Activated T-cell treated with anti-CD3 and anti-CD28 coated beads, Interleukin-2, amount 50 U/mL, for 4 hours (primary cell): ENCODE data around the gene SPTAN1. TPM values are rescaled to one million over a fixed set of nuclear protein-coding genes. Genes with fewer than 3 reads are reported as not detected.

Source experiments
- ATAC-seq, 2 donors: fragments of 200-7000 bp; cut with Tn5 transposase; one replicate each; pipeline ENCODE4 v1.10.0; 2021
- DNase-seq: peaks from one replicate; pipeline ENCODE4 v3.0.0-alpha.2; 2020
- H3K27me3 Mint-ChIP-seq: one replicate; pipeline ENCODE4 v1.8.0; 2021; ENCODE audit warnings: low read depth, mixed read lengths
- H3K36me3 Mint-ChIP-seq: one replicate; pipeline ENCODE4 v1.8.0; 2022; ENCODE audit warnings: mixed read lengths; ENCODE audit not compliant: insufficient read depth
- H3K4me1 Mint-ChIP-seq: one replicate; pipeline ENCODE4 v1.8.0; 2021; ENCODE audit warnings: low read depth, mixed read lengths
- H3K4me3 Mint-ChIP-seq: one replicate; pipeline ENCODE4 v1.8.0; 2021; ENCODE audit warnings: mild to moderate bottlenecking, moderate library complexity, mixed read lengths
- H3K9me3 Mint-ChIP-seq: one replicate; pipeline ENCODE4 v1.8.0; 2021; ENCODE audit warnings: mixed read lengths
- total RNA-seq, 3 donors: library from RNA; stranded (reverse); gene quantifications; one replicate each; pipeline ENCODE4 v1.2.1, GENCODE V29; 2021

Gene SPTAN1
- total RNA-seq, 3 donors from 2014 or later, result 110 to 132 (median 118) TPM

GRCh38 chr9:128626181-128626580 lies 73.8 kb downstream of the SPTAN1 start:
- H3K36me3 Mint-ChIP-seq, result peaks cover 41% of the 10 kb centered on the region

GRCh38 chr9:128627127-128627715 lies 74.8 kb downstream of the SPTAN1 start:
- ATAC-seq (no peak), DNase-seq (no peak)
- peaks cover 42% of the 10 kb centered on the region for H3K36me3 Mint-ChIP-seq
- H3K27me3 Mint-ChIP-seq, result no peaks in the 10 kb centered on the region
- H3K4me1 Mint-ChIP-seq, result no peaks in the 10 kb centered on the region
- H3K9me3 Mint-ChIP-seq, result no peaks in the 10 kb centered on the region
- no peak overlapping the region for H3K4me3 Mint-ChIP-seq

More at GRCh38 chr9:128626181-128626580, 73.8 kb downstream of the SPTAN1 start:
- ATAC-seq (no peak), DNase-seq (no peak)
- Mint-ChIP-seq H3K4me3 (no peak overlapping the region), H3K9me3 (no peaks in the 10 kb centered on the region), H3K27me3 (no peaks in the 10 kb centered on the region), H3K4me1 (no peaks in the 10 kb centered on the region)

- H3K4me3 Mint-ChIP-seq, result no peak overlapping the region
- H3K9me3 Mint-ChIP-seq, result no peaks in the 10 kb centered on the region
- H3K4me1 Mint-ChIP-seq, result no peaks in the 10 kb centered on the region
- DNase-seq (no peak), ATAC-seq (no peak)
- H3K27me3 Mint-ChIP-seq, result no peaks in the 10 kb centered on the region
- peaks cover 44% of the 10 kb centered on the region for H3K36me3 Mint-ChIP-seq
Observed at GRCh38 chr9:128627906-128628305, 75.5 kb downstream of the SPTAN1 start.

- Mint-ChIP-seq H3K9me3 (no peaks in the 10 kb centered on the region), H3K4me3 (no peak overlapping the region), H3K27me3 (no peaks in the 10 kb centered on the region), H3K36me3 (peaks cover 49% of the 10 kb centered on the region), H3K4me1 (no peaks in the 10 kb centered on the region)
- ATAC-seq (no peak), DNase-seq (no peak)
Observed at GRCh38 chr9:128628471-128629048, 76.2 kb downstream of the SPTAN1 start.

- H3K36me3 Mint-ChIP-seq, result peaks cover 48% of the 10 kb centered on the region
Observed at GRCh38 chr9:128629136-128629535, 76.7 kb downstream of the SPTAN1 start.

GRCh38 chr9:128629852-128630545 lies 77.6 kb downstream of the SPTAN1 start:
- no peaks in the 10 kb centered on the region for H3K27me3 Mint-ChIP-seq
- H3K4me1 Mint-ChIP-seq, result no peaks in the 10 kb centered on the region
- H3K4me3 Mint-ChIP-seq, result no peak overlapping the region
- H3K36me3 Mint-ChIP-seq, result peaks cover 39% of the 10 kb centered on the region
- ATAC-seq (no peak), DNase-seq (no peak)
- no peaks in the 10 kb centered on the region for H3K9me3 Mint-ChIP-seq

More at GRCh38 chr9:128629136-128629535, 76.7 kb downstream of the SPTAN1 start:
- ATAC-seq (no peak), DNase-seq (no peak)
- no peaks in the 10 kb centered on the region for H3K4me1 Mint-ChIP-seq
- H3K4me3 Mint-ChIP-seq, result no peak overlapping the region
- H3K27me3 Mint-ChIP-seq, result no peaks in the 10 kb centered on the region
- no peaks in the 10 kb centered on the region for H3K9me3 Mint-ChIP-seq

- no peak overlapping the region for H3K4me3 Mint-ChIP-seq
- no peaks in the 10 kb centered on the region for H3K27me3 Mint-ChIP-seq
Observed at GRCh38 chr9:128631636-128632035, 79.2 kb downstream of the SPTAN1 start.

GRCh38 chr9:128632066-128632465 lies 79.7 kb downstream of the SPTAN1 start:
- ATAC-seq, result no peak
- no peak for DNase-seq
- peaks cover 29% of the 10 kb centered on the region for H3K36me3 Mint-ChIP-seq

More at GRCh38 chr9:128631636-128632035, 79.2 kb downstream of the SPTAN1 start:
- Mint-ChIP-seq H3K36me3 (peaks cover 31% of the 10 kb centered on the region), H3K4me1 (no peaks in the 10 kb centered on the region), H3K9me3 (no peaks in the 10 kb centered on the region)
- ATAC-seq (no peak), DNase-seq (no peak)

GRCh38 chr9:128632486-128632885 lies 80.1 kb downstream of the SPTAN1 start:
- DNase-seq, result no peak
- Mint-ChIP-seq H3K36me3 (peaks cover 28% of the 10 kb centered on the region), H3K9me3 (no peaks in the 10 kb centered on the region), H3K27me3 (no peaks in the 10 kb centered on the region), H3K4me3 (no peak overlapping the region), H3K4me1 (no peaks in the 10 kb centered on the region)
- no peak for ATAC-seq

More at GRCh38 chr9:128632066-128632465, 79.7 kb downstream of the SPTAN1 start:
- Mint-ChIP-seq H3K27me3 (no peaks in the 10 kb centered on the region), H3K9me3 (no peaks in the 10 kb centered on the region), H3K4me3 (no peak overlapping the region), H3K4me1 (no peaks in the 10 kb centered on the region)

- DNase-seq (no peak), ATAC-seq (no peak)
- Mint-ChIP-seq H3K4me1 (no peaks in the 10 kb centered on the region), H3K36me3 (peaks cover 23% of the 10 kb centered on the region), H3K9me3 (no peaks in the 10 kb centered on the region), H3K4me3 (no peak overlapping the region), H3K27me3 (no peaks in the 10 kb centered on the region)
Observed at GRCh38 chr9:128633057-128633456, 80.7 kb downstream of the SPTAN1 start.

GRCh38 chr9:128633601-128634000 lies 81.2 kb downstream of the SPTAN1 start:
- no peaks in the 10 kb centered on the region for H3K4me1 Mint-ChIP-seq
- H3K4me3 Mint-ChIP-seq, result no peak overlapping the region
- no peaks in the 10 kb centered on the region for H3K27me3 Mint-ChIP-seq
- H3K36me3 Mint-ChIP-seq, result peaks cover 22% of the 10 kb centered on the region
- DNase-seq (no peak), ATAC-seq (no peak)
- no peaks in the 10 kb centered on the region for H3K9me3 Mint-ChIP-seq

GRCh38 chr9:128634111-128634510 lies 81.7 kb downstream of the SPTAN1 start:
- H3K36me3 Mint-ChIP-seq, result peaks cover 20% of the 10 kb centered on the region
- no peaks in the 10 kb centered on the region for H3K4me1 Mint-ChIP-seq
- H3K9me3 Mint-ChIP-seq, result no peaks in the 10 kb centered on the region
- ATAC-seq, result no peak
- H3K4me3 Mint-ChIP-seq, result no peak overlapping the region
- no peaks in the 10 kb centered on the region for H3K27me3 Mint-ChIP-seq
- DNase-seq, result no peak

GRCh38 chr9:128634651-128635262 lies 82.4 kb downstream of the SPTAN1 start:
- DNase-seq, result no peak
- no peaks in the 10 kb centered on the region for H3K27me3 Mint-ChIP-seq
- H3K36me3 Mint-ChIP-seq, result peaks cover 13% of the 10 kb centered on the region
- no peak for ATAC-seq
- H3K4me1 Mint-ChIP-seq, result no peaks in the 10 kb centered on the region
- H3K9me3 Mint-ChIP-seq, result no peaks in the 10 kb centered on the region
- H3K4me3 Mint-ChIP-seq, result no peak overlapping the region

GRCh38 chr9:128635266-128636023 lies 83.1 kb downstream of the SPTAN1 start:
- Mint-ChIP-seq H3K9me3 (no peaks in the 10 kb centered on the region), H3K4me1 (no peaks in the 10 kb centered on the region), H3K4me3 (no peak overlapping the region), H3K27me3 (no peaks in the 10 kb centered on the region), H3K36me3 (peaks cover 11% of the 10 kb centered on the region)
- ATAC-seq (peak in 1 of 2 donors; percentile 13), DNase-seq (no peak)
